ENCODE data around the gene XRCC4.

- TF ChIP-seq CTCF (IDR thresholded peaks at IDR 0.05), result no peak
- TF ChIP-seq POLR2A (IDR thresholded peaks at IDR 0.05), result no peak
These were observed 316.8 kb downstream of the XRCC4 start for GRCh38 chr5:83394190-83394589.
